ENCODE data around the gene CCNG2.

CCNG2 gene

DNA sequence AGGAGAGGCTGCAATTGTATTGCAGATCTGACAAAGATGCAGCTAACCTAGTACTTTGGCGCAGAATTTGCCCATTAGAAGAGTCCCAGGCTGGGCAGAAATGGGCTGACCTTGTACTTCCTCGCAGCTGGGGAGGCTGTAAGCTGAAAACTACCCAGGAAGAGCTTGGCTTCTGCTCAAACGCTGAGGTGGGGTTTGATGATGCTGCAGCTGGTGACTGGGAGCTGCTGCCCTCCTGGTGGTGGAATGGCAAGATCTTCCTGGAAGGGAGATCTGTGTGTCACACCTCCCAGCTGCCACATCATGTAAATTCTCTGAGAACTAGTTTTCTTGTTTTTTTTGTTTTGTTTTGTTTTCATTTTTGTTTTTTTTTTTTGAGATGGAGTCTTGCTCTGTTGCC, 17.4 kb downstream of the CCNG2 start:
- in situ Hi-C loops (cut with HindIII; ENCODE audit: low sequenced_read_pairs), result no loop called here

DNA sequence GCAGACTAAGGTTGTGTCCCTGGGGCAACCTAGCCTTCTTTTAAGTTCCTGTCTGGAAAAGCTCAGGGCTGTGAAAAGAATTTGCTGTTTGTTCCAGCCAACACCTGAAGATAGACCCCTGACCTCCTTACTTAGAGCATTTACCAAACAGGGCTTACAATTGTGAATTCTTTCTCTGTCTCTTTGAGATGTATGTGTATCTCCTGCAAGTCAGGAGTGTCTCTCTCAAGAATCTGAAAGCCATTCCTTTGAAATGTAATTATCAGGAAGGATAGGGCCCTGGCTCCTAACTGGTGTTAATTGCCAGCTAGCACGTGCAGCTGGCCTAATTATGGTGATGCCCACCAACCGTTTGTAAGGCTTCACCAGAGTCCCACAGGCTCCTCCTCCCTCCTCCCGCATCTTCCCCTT, 18.2 kb downstream of the CCNG2 start:
- in situ Hi-C loops (cut with HindIII; ENCODE audit: low sequenced_read_pairs), result no loop called here

DNA sequence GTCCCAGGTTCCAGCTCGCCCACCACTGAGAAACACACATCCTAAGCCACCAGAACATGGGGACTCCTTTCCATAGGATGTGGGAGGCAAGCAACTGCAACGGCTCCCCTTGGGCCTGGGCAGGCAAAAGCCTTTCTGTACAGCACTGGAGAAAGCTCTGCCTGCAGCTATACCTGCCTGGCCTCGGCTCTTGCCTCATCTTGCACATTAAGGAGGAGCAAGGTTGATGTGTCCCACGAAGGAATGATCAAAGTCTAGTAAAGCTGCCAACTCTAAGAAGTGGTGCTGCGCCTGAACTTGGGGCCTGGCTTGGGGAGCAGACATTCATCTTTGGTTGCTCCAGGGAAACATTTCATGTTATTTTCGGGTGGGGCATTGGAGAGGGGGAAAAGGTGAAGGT, 19.6 kb downstream of the CCNG2 start:
- in situ Hi-C loops (cut with HindIII; ENCODE audit: low sequenced_read_pairs), result no loop called here

DNA sequence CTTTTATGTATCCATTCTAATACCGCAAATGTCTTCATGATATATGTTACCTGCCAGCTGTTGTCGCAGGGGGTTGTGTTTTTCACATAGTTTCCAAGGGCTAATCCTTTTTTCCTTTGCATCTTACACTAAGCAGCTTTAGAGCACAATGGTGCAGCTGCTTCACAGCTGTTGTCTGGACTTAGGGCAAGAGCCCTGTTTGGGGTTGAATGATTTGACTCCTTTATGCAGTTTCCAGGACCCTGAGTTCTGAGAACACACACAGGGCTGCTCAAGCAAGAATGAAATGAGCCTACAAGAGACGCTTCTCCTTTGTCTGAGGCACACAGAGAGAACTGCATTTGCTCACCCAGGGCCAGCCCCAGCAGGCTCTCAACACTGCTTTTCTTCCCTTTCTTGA, 20.2 kb downstream of the CCNG2 start:
- in situ Hi-C loops (cut with HindIII; ENCODE audit: low sequenced_read_pairs), result no loop called here

DNA sequence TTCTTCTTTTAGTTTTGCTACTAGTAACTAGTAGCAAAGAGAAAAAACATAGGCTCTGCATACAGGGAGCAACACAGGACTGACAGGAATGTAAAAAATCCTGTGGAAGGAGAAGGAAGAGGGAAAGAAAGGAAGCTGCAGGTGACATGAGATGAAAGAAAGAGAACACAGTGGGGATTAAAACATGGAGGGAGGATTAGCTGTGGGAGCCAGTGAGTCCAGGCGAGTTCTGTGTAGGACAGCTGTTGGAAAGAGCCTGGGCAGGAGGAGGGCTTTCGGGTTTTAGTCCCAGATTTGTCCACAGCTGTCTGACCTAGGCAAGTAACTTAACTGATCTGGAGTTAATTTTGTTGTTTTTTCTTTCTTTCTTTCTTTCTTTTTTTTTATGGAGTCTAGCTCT, 21.6 kb downstream of the CCNG2 start:
- in situ Hi-C loops (cut with HindIII; ENCODE audit: low sequenced_read_pairs), result no loop called here

DNA sequence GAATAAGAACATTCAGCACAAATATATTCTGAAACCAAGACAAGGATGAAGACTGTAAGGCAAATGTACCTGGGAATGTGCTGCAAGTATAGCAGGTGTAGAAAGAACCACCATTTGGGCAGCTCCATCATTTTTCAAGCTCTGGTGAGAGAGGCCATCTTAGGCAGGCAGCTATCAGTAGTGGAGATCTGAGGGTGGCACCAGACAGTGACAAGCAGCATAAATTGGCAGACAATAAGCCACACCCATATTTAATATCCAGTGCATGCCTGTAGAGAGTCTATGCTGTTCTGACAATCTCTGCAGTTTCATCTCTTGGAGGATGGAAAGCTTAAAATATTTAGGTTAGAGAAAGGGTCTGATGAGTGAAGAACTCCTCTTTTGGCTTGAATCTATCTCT, 22.5 kb downstream of the CCNG2 start:
- in situ Hi-C loops (cut with HindIII; ENCODE audit: low sequenced_read_pairs), result no loop called here

DNA sequence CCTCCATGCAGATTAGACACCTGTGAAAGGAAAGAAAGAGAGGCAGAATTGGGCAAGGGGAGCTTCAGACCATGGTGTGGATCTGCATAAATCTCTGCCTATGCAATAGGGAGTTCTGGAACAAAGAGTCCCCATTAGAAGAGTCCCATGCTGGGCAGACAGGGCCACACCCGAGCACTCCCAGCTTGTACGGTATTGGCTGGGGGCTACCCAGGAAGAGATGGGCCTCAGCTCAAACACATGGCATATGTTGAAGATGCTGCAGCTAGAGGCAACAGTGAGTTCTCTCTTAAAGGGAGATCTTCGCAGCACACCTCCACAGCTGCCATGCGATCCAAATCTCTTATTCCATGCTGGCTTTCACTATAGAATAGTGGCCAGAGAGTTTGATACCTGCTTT, 24.7 kb downstream of the CCNG2 start:
- in situ Hi-C loops (cut with HindIII; ENCODE audit: low sequenced_read_pairs), result no loop called here

DNA sequence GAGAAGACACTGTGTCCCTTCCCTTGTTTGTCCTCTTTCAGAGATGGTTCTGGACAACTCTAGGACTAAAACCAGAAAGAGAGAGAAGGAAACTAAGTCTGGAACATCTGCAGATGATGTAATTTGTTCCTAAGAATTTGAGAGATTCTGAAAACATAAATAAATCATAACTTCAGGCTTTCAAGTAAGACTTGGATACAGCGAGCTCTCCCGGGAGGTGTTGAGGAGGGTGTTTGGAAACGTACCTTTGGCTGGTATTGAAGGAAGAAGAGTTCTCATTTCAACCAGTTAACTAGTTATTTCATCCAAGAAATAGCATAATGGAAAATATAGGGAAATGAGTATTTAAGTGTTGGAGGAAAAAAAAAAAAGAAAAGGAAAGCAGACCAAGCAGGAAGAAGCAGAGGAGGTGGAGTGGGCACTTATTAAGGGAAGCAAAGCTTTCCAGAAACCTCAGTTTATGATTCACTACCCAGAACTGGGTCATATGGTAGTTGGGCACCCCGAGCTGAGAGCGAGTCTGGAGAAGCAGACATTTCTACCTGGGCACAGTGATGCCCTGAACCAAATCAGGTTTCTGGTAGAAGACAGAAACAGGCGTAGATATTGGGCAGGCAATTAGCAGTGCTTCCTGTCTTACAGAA, 26.9 kb downstream of the CCNG2 start:
- in situ Hi-C loops (cut with HindIII; ENCODE audit: low sequenced_read_pairs), result no loop called here

DNA sequence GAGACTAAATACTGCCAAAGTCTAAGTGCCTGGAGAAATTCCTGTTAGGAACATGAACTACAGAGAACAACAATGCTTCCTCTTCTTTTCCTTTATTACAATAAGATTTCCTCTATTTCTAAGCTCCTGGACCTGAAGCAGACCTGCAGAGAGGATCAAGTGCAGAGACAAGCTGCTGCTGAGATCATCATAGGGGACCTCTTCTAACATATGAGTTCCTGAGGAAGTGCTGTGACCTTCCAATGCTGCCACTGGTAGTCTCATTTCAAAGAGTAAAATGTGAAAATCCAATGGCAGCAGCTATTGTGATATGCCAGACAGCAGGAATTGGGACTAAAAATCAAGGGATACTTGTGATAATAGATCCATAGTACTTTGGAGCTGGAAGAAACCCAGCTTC, 28.0 kb downstream of the CCNG2 start:
- in situ Hi-C loops (cut with HindIII; ENCODE audit: low sequenced_read_pairs), result no loop called here

DNA sequence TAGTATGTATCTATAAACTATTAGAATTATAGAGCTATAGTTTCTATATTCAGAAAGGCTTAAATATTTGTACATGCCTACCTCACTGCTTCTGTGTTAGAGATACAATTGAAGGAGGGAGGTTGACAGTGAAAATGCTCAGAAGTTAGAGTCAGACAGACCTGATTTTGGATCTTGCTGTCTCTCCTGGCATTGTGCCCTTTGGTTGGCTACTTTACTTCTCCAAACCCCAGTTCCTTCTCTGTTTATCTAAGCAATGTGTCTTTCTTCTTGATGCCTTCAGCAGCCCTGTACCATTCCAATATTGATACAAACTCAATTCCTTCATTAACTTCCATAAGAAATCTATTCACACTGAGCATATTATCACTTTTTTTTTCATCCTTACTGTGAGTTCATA, 28.7 kb downstream of the CCNG2 start:
- in situ Hi-C loops (cut with HindIII; ENCODE audit: low sequenced_read_pairs), result no loop called here

DNA sequence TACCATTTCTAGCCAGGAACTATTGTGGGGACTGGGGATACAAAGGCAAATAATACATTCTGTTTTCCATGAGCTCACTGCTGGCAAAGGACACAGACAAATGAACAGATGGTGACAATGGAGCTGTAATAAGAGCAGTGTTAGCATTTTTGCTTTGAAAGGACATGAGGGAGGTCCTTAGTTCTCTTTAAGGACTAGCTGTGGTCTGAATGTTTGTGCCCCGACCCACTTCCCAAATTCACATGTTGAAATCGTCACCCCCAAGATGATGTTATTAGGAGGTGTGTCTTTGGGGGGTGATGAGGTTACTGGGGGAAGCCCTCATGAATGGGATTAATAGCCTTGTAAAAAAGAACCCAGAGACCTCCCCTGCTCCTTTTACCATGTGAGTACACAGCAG, 30.3 kb downstream of the CCNG2 start:
- in situ Hi-C loops (cut with HindIII; ENCODE audit: low sequenced_read_pairs), result no loop called here

DNA sequence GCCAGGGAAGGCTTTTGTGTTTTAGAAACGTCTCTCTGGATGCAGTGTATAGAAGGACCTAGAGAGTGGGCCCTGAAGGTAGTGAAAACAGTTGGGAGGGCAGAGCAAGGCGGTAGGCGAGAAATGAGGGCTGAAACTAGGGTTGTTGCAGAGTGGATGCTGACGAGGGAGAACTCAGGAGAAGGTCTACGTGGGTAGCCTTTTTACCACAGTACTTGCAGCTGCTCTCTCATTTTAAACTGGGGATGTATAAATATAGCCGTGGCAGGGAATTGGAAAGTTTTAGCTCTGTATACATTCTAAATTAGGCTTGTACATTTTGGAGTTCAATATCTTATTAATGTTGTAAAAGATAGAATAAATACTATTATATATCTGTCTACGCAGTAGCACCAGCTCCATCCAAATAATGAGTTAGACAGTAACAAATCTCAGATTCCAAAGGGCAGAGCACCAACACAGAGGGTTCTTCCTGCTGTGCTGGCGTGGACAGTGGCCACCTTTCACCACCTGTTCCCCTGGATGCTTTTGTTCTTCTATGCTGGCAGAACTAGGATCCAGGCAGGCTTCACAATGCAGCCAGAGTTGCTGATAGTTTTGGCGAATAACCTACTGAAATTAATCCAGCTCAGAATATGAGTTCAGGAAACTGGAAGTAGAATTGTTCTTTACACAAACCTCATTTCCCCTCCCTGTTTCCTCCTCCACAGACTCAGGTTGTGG, 31.7 kb downstream of the CCNG2 start:
- in situ Hi-C loops (cut with HindIII; ENCODE audit: low sequenced_read_pairs), result no loop called here

DNA sequence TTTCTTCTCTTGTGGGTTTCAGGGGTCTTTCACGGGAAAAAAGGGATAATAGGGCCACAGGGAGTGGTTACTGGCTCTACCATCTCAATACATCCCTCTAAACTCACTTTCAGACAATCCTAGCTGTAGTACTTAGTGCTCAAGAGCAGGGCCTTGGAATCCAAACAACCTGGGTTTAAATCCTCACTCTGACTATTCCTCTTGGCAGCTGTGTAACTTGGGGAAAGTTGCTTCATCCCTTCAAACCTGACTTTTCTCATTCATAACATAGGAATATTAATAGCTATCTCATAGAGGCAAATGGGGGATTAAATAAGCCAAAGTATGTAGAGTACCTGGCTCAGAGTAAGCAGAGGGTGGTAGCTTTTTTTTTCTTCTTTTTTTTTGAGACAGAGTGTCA, 32.4 kb downstream of the CCNG2 start:
- in situ Hi-C loops (cut with HindIII; ENCODE audit: low sequenced_read_pairs), result no loop called here

DNA sequence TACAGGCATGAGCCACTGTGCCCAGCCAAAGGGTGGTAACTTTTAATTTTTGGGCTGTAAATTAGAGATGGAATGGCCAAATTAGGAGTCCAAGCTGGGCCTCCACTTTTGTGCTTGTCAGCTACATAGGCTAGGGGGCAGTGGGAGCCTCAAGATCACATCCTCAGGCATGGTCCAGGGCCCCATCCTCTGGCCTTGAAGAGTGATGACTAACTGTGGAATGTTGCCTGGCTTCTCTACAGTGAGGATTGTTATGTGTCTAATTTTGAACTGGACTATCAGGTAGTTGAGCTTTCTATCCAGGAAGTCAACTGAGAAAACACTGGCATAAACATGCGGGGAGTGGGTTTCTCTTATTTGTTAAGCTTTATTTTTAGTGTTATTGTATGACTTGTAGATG, 33.0 kb downstream of the CCNG2 start:
- in situ Hi-C loops (cut with HindIII; ENCODE audit: low sequenced_read_pairs), result no loop called here

DNA sequence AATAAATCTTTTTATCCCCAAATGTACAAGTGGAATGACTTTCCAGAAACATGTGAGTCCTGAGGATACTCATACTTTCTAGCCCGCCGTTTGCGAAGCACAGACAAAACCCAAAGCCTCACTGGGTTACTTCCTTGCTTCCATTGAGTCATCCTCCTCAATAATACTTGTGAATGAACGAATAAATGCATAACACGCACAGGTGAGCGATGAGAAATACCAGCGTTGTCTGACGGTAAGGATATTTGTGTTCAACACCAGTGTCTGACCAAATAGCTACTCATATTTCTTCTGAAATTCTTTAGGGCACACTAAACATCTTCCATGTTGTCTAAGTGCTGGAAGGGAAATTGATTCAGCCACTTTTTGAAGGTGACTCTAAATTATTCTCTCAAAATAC, 36.0 kb downstream of the CCNG2 start:
- in situ Hi-C loops (cut with HindIII; ENCODE audit: low sequenced_read_pairs), result no loop called here

DNA sequence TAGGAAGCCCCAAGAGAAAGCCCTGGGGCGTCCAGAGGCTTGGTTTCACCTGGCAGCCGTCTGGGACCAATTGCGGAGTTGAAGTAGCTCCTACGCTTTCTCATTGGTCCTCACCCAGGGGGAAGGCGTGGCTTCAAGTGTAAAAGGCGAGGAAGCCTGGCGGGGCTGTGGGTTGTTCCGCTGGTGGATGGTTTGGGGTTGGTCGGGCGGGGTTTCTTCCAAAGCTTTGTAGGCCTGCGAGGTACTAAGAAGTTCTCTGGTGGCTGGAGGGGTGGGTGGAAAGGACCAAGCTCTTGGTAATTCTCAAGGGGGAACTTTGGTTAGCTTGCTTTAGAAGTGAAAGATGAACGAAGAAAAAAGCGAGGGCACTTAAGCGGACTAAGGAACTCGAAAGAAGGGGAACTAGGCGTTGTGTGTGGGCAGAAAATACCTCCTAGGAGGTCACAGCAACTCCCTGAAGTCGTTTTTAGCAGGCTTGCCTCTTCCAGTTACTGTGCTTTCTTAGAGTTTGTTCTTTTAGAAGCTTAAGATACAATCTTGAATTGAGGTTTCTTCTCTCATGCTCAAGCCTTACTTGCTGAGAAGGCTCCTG, 36.6 kb downstream of the CCNG2 start:
- in situ Hi-C loops (cut with HindIII; ENCODE audit: low sequenced_read_pairs), result no loop called here

DNA sequence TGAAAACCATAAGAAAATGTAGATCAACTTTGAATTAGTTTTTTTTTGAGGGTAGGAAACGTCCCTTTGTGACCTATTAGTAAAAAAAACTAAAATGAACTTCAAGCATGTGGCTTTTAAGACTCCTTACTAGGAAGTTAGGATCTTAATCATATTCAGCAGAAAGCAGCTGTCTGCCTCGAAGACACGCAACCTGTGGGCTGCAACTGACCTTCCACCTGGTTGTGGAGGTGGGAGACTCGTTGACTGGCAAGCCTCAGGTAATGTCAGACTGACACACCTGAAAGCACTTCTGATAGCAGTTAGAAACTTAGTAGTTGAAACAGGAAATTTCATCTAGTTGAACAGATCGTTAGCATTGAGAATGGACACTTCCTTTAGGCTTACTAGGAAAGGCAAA, 37.4 kb downstream of the CCNG2 start:
- in situ Hi-C loops (cut with HindIII; ENCODE audit: low sequenced_read_pairs), result no loop called here

DNA sequence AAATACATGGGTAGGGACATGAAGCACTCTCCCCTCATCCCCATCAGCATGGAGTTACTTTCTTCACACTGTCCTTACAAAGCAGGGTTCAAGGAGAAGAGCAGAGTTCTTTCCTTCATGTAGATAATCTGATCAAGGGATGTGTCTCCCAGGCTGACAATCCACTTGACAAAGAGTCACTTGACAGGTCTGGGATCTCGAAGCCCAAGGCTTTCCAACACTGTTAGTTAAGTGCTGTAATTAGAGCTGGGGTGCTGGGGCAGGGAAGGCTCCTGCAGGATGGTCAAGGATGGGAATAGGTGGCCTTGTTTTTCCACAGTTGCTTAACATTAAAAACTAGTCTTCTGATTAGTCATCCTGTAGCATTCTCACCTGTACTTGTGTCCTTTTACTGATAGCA, 38.0 kb downstream of the CCNG2 start:
- in situ Hi-C loops (cut with HindIII; ENCODE audit: low sequenced_read_pairs), result no loop called here

DNA sequence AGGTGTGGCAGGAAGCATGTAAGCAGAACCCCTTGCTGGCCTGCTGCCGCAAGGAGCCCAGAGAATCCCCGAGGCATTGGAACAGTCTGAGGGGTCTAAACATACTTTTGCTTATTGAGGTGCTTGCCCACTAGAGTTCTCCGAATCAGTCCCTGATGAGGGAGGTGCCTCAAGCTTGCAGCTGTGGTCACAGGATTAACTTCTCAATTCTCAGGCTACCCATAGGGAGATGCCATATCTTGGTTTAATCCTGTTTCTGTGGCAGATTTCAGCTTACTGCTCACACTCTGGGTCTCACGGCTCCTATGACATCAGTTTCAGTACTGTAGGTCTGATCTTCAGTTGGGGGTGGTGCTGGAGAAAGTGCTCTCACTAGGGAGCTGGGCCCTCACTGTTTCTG, 39.9 kb downstream of the CCNG2 start:
- in situ Hi-C loops (cut with HindIII; ENCODE audit: low sequenced_read_pairs), result no loop called here

DNA sequence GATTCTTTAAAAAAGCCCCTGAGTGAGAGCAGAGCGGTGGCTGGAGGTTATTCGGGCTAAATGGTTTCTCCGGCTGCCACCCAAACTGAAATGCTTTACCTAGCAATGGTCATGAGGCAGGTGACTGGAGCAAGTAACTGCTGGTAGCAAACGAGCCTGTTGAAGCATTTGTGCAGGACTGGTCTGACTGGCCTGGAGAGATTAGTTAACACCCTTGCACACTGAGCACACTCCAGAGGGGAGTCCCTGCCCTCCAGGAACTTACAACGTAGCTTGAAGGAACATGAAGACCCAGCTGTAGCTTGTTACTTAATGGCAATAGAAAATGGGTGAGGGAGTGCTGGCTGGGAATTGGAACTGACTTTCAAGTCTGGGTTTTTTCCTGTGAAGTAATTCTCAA, 40.4 kb downstream of the CCNG2 start:
- in situ Hi-C loops (cut with HindIII; ENCODE audit: low sequenced_read_pairs), result no loop called here

DNA sequence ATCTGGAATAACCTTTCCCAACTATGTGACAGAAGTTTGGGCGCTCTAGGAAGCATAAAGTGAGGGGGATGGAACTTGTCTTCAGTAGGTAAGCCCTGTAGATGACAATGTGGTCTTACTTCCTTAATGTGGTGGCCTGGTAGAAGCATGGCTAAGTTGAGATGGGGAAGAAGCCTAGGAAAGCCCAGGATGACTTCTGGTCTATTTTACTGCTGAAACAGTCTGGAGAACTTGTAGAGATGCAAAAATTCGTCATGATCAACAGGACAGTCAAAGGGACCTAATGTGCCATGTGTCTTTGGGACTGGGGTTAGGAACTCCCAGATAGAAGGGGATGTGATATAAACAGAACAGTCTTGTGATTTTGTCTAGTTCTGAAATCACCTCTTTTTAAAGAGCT, 40.8 kb downstream of the CCNG2 start:
- in situ Hi-C loops (cut with HindIII; ENCODE audit: low sequenced_read_pairs), result no loop called here

DNA sequence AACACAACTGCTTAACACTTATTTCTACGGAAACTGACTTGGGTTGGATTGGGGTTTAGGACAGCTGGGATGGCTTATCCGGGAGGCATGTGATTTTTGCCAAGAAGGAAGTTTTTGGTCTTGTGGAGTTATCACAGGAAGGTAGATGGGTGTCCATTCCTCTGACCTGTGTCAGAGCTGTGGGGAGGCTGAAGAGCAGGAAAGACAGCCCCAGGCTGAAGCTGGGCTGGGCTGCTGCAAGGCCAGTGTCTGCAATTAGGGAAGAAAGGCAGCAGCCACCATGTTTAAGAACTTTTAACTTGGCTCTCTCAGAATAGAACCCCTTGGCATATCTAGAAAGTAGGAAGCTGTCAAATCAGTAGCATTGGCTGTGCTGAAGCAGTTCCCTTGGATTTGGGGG, 42.3 kb downstream of the CCNG2 start:
- in situ Hi-C loops (cut with HindIII; ENCODE audit: low sequenced_read_pairs), result no loop called here

DNA sequence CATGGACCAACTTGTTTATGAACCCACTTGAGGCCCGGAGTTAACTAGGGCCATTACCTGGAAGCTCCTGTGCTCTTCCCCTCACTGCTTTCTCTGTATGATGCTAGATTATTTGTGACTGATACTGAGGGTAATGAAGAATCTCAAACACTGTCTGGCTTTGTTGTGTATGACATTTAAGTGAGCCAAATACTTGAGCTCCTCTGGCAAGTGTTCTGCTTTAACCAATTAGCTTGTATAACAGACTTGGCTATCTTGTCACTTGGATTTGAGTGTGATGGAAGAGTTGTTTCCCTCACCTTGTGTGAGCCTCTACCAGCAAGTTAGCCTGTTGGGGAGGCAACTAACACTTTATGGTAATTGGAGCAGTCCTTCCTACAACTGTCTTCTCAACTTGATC, 42.7 kb downstream of the CCNG2 start:
- in situ Hi-C loops (cut with HindIII; ENCODE audit: low sequenced_read_pairs), result loop anchor here (10.0 kb wide), 1 partner anchor 415 kb away; no protein-coding TSS in a partner anchor
